Measurements from ENCODE around the gene ZMAT3. TPM values are rescaled to one million over a fixed set of nuclear protein-coding genes. Genes with fewer than 3 reads are reported as not detected.
A peak's percentile ranks its signal among the peaks of the same experiment; 100 is the strongest.

Gene ZMAT3
- total and polyA plus RNA-seq, 2 of the 13 experiments (the other 11 are each of a cell fraction or from before 2014, with no cell fraction given), result 11.4 to 11.7 TPM

GRCh38 chr3:179045719-179046402, 25.7 kb downstream of the ZMAT3 start:
- no peaks in the 10 kb centered on the region for H3K36me3 ChIP-seq (replicated peaks in 1 of 2; ENCODE audit: control insufficient read depth in 1 of 2, insufficient read depth in 2 of 2, low read length in 2 of 2)
- H3K27me3 ChIP-seq (ENCODE audit: control insufficient read depth in 1 of 2, insufficient read depth in 2 of 2, low read length in 2 of 2), result no peaks in the 10 kb centered on the region
- no peak overlapping the region for H3K4me2 ChIP-seq (ENCODE audit: low read depth, low read length)
- H3K4me1 ChIP-seq (ENCODE audit: insufficient read depth, low read length), result peaks cover 9% of the 10 kb centered on the region; the same call in 1 of the 2 replicates
- no peak for DNase-seq (ENCODE audit: low spot score)
- in situ Hi-C loops (cut with HindIII; ENCODE audit: extremely low pct_ligation_motif_present, low pct_unique_long_range_greater_than_20kb) (no loop called here), intact Hi-C loops (cut with micrococcal nuclease; ENCODE audit: unreplicated experiment) (loop anchor here (1.0 kb wide), 1 partner anchor 31 kb away; no protein-coding TSS in a partner anchor)
- no peak overlapping the region for H3K9ac ChIP-seq (ENCODE audit: insufficient read depth, low read depth, low read length)
- H3K9me3 ChIP-seq (ENCODE audit: low read length), result no peaks in the 10 kb centered on the region
- H3K79me2 ChIP-seq (ENCODE audit: insufficient read depth, low read length), result peaks cover 43% of the 10 kb centered on the region
- no peak overlapping the region for H3K27ac ChIP-seq (ENCODE audit: extremely low read length, insufficient read depth, low read length)
- WGBS (ENCODE audit: low lambda C conversion rate), result 86% methylated on average over 1 of the region's 1 CpG
- no peaks in the 10 kb centered on the region; the same call in 1 of the 2 replicates for H4K20me1 ChIP-seq (ENCODE audit: insufficient read depth, low read length)
- peak; percentile 52 for ATAC-seq
- no peak overlapping the region for H2AFZ ChIP-seq (ENCODE audit: low read length)
- ChIA-PET POLR2A (no interaction called here), CTCF (ENCODE audit: low intra/inter-chr PET ratio, low total read pairs) (no interaction called here)
- TF ChIP-seq MTF1 (CRISPR knock-in tag; IDR thresholded peaks at IDR 0.05) (no peak), DMAP1 (CRISPR knock-in tag; IDR thresholded peaks at IDR 0.05) (no peak), PLRG1 (conservative IDR thresholded peaks at IDR 0.05) (no peak), PITX1 (CRISPR knock-in tag; IDR thresholded peaks at IDR 0.05) (no peak), HMGXB4 (CRISPR knock-in tag; IDR thresholded peaks at IDR 0.05; ENCODE audit: borderline replicate concordance in 1 of 2, low read depth in 1 of 2) (no peak), ZSCAN25 (CRISPR knock-in tag; IDR thresholded peaks at IDR 0.05) (no peak), ADNP (CRISPR knock-in tag; IDR thresholded peaks at IDR 0.05) (no peak)
- TF ChIP-seq, protein P1, sequence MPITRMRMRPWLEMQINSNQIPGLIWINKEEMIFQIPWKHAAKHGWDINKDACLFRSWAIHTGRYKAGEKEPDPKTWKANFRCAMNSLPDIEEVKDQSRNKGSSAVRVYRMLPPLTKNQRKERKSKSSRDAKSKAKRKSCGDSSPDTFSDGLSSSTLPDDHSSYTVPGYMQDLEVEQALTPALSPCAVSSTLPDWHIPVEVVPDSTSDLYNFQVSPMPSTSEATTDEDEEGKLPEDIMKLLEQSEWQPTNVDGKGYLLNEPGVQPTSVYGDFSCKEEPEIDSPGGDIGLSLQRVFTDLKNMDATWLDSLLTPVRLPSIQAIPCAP (CRISPR knock-in tag; IDR thresholded peaks at IDR 0.05; ENCODE audit: low read depth), result no peak
- TF ChIP-seq, protein P2, sequence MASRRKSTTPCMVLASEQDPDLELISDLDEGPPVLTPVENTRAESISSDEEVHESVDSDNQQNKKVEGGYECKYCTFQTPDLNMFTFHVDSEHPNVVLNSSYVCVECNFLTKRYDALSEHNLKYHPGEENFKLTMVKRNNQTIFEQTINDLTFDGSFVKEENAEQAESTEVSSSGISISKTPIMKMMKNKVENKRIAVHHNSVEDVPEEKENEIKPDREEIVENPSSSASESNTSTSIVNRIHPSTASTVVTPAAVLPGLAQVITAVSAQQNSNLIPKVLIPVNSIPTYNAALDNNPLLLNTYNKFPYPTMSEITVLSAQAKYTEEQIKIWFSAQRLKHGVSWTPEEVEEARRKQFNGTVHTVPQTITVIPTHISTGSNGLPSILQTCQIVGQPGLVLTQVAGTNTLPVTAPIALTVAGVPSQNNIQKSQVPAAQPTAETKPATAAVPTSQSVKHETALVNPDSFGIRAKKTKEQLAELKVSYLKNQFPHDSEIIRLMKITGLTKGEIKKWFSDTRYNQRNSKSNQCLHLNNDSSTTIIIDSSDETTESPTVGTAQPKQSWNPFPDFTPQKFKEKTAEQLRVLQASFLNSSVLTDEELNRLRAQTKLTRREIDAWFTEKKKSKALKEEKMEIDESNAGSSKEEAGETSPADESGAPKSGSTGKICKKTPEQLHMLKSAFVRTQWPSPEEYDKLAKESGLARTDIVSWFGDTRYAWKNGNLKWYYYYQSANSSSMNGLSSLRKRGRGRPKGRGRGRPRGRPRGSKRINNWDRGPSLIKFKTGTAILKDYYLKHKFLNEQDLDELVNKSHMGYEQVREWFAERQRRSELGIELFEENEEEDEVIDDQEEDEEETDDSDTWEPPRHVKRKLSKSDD (CRISPR knock-in tag; IDR thresholded peaks at IDR 0.05; ENCODE audit: low read depth), result no peak
- TF ChIP-seq, protein P3, sequence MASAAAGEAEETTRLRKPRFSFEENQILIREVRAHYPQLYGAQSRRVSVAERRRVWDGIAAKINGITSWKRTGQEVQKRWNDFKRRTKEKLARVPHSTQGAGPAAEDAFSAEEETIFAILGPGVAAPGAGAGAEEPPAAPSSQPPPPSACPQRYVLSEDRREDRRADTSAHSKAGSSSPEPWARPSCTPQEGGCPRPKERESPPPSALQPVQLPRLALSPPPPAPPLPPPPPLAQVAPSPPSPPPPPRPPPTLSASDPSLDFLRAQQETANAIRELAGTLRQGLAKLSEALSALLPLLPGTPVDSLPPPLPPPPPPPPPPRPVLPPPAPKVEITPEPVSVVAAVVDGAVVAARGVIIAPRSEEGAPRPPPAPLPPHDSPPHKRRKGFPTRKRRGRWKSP (CRISPR knock-in tag; IDR thresholded peaks at IDR 0.05), result no peak
- no peak overlapping the region for H3K4me3 ChIP-seq (replicated peaks in 1 of 3; ENCODE audit: insufficient read depth in 1 of 3, low read depth in 2 of 3, low read length in 3 of 3)
- FAIRE-seq, result no peak
- BruUV-seq (replicated peaks), result no TSS peak
